HG03103 (cell line): ENCODE measurements around the gene KRTAP12-3.
"Not testable (repeated sequence)": the region's sequence is repeated elsewhere in the genome, so short reads cannot be mapped to it uniquely, and the experiment has no call there.

Experiments used
- ATAC-seq: cut with Tn5 transposase; IDR thresholded peaks from one replicate; pipeline ENCODE4 v1.9.1; 2021; ENCODE audit warnings: low read depth; ENCODE audit not compliant: unreplicated experiment

Gene KRTAP12-3

GRCh38 chr21:44650265-44650972 is 7.3 kb upstream of the KRTAP12-3 start:
- no peak for ATAC-seq

- no peak for ATAC-seq
Observed at GRCh38 chr21:44650973-44651675, 6.6 kb upstream of the KRTAP12-3 start.

DNA sequence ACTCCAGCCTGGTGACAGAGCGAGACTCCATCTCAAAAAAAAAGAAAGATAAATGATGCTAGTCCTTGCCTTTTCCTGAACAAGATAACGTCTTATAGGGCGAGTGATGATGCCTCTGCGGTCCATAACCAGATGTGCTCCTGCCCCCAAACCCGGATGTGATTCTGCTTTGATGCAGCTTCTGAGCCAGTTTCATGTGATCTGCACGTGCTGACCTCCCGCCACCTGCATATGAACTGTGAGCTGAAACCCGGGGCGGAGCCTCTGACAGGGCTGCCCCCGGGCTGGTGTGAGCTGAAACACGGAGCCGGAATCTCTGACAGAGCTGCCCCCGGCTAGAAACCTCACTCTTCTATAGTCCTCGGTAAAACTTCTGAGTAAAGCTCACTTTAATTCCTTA is 4.6 kb upstream of the KRTAP12-3 start:
- no peak for ATAC-seq

GRCh38 chr21:44653656-44654575 is 3.8 kb upstream of the KRTAP12-3 start:
- ATAC-seq: no peak

GRCh38 chr21:44654576-44655175 is 3.1 kb upstream of the KRTAP12-3 start, which contains the start of gene KRTAP12-4:
TSS of gene KRTAP12-4 (minus strand) at chr21:44654659. CDS start at chr21:44654614, 45 bp downstream.
- no peak for ATAC-seq

DNA sequence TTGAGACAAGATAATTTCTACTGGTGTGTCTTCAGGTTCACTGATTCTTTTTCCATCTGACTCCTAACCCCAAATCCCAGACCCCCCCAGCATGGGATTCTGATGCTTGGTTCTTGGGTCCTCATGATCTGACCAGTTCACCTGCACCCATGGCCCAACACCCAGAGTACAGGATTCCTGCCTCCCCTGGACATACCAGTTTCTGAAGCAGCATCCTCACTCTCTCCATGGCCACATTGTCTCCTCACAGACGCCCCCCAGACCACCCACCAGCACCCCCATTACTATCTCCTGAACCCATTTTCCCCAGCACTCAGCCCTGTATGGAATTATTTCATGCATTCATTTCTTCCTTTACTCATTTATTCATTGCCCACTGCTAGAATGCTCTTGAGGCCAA is 864 bp upstream of the KRTAP12-3 start:
- no peak for ATAC-seq

- no peak for ATAC-seq
Observed at GRCh38 chr21:44658541-44658910, 794 bp downstream of the KRTAP12-3 start.

GRCh38 chr21:44658913-44659595 is 1.3 kb downstream of the KRTAP12-3 start:
- no peak for ATAC-seq

- not testable (repeated sequence) for ATAC-seq
Observed at GRCh38 chr21:44661567-44661966, 3.8 kb downstream of the KRTAP12-3 start.

DNA sequence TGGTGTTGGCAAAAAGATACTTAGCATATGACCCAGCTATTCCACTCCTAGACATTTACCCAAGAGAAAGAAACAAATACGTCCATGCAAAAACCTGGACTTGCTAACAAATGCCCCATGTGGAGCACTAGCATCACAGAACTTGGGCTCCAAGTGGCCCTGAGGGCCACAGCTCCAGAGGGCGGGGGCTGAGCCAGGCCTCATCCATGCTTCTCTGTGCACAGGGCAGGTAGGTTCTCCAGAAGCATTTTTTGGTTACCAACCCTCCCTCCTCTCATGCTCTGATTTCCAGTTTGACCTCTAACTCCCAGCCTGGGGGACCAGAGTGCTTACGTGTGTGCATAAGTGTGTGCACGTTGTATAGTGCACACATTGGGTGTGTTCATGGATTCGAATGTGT is 7.0 kb downstream of the KRTAP12-3 start:
- no peak for ATAC-seq

DNA sequence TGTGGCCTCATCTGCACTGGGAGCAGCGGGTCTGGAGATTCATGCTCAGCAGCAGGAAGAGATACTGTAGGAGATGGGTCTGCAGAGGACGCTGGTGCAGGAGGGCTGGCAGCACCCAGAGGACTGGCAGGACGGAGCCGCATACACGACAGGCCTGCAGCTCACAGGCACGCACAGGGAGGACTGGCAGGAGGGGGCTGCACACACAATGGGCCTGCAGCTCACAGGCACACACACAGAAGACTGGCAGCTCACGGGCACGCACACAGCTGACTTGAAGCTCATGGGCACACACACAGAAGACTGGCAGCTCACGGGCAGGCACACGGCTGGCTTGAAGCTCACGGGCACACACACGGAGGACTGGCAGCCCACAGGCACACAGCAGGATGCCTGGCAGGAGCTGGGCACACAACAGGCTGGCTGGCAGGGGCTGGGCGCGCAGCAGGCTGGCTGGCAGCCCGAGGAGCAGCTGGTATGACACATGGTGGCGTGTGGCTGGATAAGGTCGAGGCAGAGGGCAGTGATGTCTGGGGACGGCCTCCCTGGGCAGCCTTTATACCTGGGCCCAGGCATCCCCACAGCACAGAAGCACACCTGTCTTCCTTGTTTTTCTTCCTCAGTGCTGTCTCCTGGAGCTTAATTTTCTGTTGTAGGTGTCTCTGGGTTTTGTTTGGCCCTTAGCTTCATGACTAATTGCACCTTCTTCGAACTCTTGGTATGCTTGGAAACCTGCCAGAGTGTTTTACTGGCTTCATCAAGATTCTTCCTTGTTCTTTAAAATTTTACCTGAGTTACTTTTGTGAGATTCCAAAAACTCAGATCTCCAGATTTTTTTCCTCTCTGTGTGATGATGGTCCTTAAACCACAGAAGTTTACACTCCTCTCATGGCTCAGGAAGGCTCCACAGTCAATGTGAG is 8.9 kb downstream of the KRTAP12-3 start, which contains the start of gene KRTAP12-2:
KRTAP12-2 (minus strand) TSS at position 527 of the 920 bp plus-strand sequence; CDS start at position 486, 41 bp downstream.
- ATAC-seq: no peak

- ATAC-seq: no peak
Observed at GRCh38 chr21:44667612-44668011, 9.9 kb downstream of the KRTAP12-3 start.

DNA sequence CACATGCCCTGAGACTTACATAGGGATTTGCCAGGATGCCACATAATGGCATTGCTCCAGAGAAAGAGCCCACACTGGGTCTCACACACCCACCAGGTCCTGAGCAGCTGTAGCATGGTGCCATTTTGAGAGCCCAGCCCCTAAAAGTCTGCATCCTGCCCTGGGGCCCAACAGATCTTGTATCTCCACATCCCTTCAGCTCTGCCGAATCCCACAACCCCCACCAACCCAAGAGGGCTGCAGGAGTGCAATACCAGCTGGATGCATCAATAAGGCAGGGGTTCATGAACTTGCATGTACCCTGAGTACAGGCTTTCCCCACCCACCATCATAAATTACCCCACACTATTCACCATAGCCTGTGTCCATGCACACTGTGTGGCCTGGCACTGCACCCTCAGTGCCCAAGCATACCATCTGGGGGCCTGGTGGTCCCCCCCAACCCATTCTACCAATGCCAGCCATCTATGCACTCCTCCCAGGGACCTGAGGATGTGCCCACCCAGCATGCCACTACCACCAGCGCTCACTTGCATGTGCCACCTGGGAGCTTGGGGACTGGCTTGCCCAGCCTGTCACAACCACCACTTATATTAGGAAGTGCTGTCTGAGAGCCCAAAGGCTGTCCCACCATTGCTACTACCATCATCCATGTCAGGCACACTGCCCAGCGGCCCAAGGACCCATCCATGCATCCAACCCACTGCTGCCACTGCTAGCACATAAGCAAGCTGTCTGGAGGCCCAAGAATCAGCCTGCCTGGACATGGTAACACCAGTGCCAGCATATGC is 13.1 kb downstream of the KRTAP12-3 start:
- ATAC-seq: no peak

GRCh38 chr21:44671911-44672310 is 14.2 kb downstream of the KRTAP12-3 start:
- no peak for ATAC-seq

DNA sequence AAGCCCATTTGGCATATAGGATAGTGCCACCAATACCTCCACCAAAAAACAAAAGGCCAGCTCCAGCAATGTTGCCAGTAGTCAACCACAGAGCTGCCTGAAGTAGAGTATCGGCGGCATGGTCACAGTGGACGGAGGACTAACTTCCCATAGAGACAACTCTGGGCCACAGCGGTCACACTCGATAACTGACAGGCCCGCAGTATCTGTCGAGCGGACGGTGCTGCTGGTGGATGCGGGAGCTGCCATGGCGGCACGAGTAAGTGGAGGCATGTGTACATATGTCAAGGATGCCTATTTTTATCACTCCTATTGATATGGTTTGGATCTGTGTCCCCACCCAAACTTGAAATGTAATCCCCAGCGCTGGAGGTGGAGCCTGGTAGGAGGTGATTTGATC is 20.1 kb downstream of the KRTAP12-3 start:
- ATAC-seq: no peak

- ATAC-seq: no peak
Observed at GRCh38 chr21:44681152-44681551, 23.4 kb downstream of the KRTAP12-3 start.

DNA sequence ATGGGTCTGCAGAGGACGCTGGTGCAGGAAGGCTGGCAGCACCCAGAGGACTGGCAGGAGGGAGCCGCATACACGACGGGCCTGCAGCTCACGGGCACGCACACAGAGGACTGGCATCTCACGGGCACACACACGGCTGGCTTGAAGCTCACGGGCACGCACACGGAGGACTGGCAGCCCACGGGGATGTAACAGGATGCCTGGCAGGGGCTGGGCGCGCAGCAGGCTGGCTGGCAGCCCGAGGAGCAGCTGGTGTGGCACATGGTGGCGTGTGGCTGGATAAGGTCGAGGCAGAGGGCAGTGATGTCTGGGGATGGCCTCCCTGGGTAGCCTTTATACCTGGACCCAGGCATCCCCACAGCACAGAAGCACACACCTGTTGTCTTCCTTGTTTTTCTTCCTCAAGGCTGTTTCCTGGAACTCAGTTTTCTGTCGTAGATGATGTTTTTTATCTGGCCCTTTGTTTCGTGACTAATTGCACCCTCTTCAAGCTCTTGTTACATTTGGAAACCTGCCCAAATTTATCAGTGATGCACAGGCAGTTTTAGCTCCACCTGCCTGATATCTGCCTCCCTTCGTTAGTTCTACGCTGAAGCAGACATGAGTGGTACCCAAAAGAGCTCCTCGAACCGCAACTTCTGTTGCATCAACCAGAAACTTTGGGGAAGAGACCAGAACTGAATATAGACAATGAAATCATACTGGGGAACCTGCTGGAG is 24.3 kb downstream of the KRTAP12-3 start, which contains the start of gene KRTAP12-1:
KRTAP12-1 (minus strand) TSS at position 303 of the 719 bp plus-strand sequence; CDS start at position 263, 40 bp downstream.
- no peak for ATAC-seq
